Gastroesophageal sphincter (tissue), 4 donors: Measurements from ENCODE around the gene RGS5. TPM values are rescaled to one million over a fixed set of nuclear protein-coding genes. Genes with fewer than 3 reads are reported as not detected.
"Not testable (repeated sequence)": the region's sequence is repeated elsewhere in the genome, so short reads cannot be mapped to it uniquely, and the experiment has no call there.

Source experiments
- ATAC-seq: fragments of 150-250 bp; one replicate; pipeline ENCODE4 v1.9.1; 2016; ENCODE audit warnings: mild to moderate bottlenecking, moderate library complexity
- H3K27ac ChIP-seq, 4 donors: fragments of 200-600 bp; sonication (generic) in 3 of 4; 1 replicate in 3 of 4; 2 replicates in 1 of 4; pipeline ENCODE4 v1.5.1; 2016 to 2019
- H3K27me3 ChIP-seq: fragments of 200-600 bp; sonication (generic); one replicate; pipeline ENCODE4 v1.5.1; 2019
- H3K36me3 ChIP-seq, 2 donors: fragments of 200-600 bp; sonication (generic); one replicate each; pipeline ENCODE4 v1.5.1; 2019; ENCODE audit warnings: control low read depth in 1 of 2
- H3K4me1 ChIP-seq, 3 donors: fragments of 200-600 bp; sonication (generic); 1 replicate in 2 of 3; 2 replicates in 1 of 3; pipeline ENCODE4 v1.5.1; 2016 to 2019; ENCODE audit warnings: control low read depth in 2 of 3
- H3K4me3 ChIP-seq, 2 donors: fragments of 200-600 bp; sonication (generic); one replicate each; pipeline ENCODE4 v1.5.1; 2019; ENCODE audit warnings: mild to moderate bottlenecking in 1 of 2, moderate library complexity in 1 of 2
- H3K9me3 ChIP-seq, 3 donors: fragments of 200-600 bp; sonication (generic); one replicate each; pipeline ENCODE4 v1.5.1; 2017 to 2019; ENCODE audit warnings: control low read depth in 2 of 3
- EP300 ChIP-seq: sonication (generic); formaldehyde crosslinking; IDR thresholded peaks from one replicate; pipeline ENCODE4 v1.6.1; 2017; ENCODE audit warnings: antibody characterized with exemption, mild to moderate bottlenecking
- POLR2A ChIP-seq, 2 donors: fragments of 450-650 bp; IDR thresholded peaks; one replicate each; pipeline ENCODE4 v1.6.1; 2017; ENCODE audit warnings: antibody characterized with exemption in 2 of 2, mild to moderate bottlenecking in 2 of 2, moderate library complexity in 1 of 2
- POLR2AphosphoS5 ChIP-seq: sonication (generic); formaldehyde crosslinking; IDR thresholded peaks from one replicate; pipeline ENCODE4 v1.6.1; 2017; ENCODE audit warnings: antibody characterized with exemption
- WGBS, 2 donors: methylation state at CpG; one replicate each; pipeline ENCODE4 v1.1.5; 2018; ENCODE audit warnings: low coverage in 1 of 2; 5-methylcytosine and 5-hydroxymethylcytosine counted together
- total RNA-seq, 4 donors: library from RNA; depleted of rRNA; stranded (reverse); fragments of >200 nt; gene quantifications; one replicate each; pipeline ENCODE4 v1.1.0, GENCODE V29; 2016
- TF ChIP-seq, protein P1 (sequence below), 4 experiments: fragments of 200-600 bp in 2 of 4; fragments of 450-650 bp in 2 of 4; sonication (generic) in 1 of 4; IDR thresholded peaks; one replicate each; pipeline ENCODE4 v1.5.1; 2017 to 2019; ENCODE audit warnings: antibody characterized with exemption in 4 of 4, mild to moderate bottlenecking in 2 of 4, moderate library complexity in 2 of 4

Gene RGS5
- 100 to 1,000 TPM; 267 to 427 (median 386) TPM for total RNA-seq

DNA sequence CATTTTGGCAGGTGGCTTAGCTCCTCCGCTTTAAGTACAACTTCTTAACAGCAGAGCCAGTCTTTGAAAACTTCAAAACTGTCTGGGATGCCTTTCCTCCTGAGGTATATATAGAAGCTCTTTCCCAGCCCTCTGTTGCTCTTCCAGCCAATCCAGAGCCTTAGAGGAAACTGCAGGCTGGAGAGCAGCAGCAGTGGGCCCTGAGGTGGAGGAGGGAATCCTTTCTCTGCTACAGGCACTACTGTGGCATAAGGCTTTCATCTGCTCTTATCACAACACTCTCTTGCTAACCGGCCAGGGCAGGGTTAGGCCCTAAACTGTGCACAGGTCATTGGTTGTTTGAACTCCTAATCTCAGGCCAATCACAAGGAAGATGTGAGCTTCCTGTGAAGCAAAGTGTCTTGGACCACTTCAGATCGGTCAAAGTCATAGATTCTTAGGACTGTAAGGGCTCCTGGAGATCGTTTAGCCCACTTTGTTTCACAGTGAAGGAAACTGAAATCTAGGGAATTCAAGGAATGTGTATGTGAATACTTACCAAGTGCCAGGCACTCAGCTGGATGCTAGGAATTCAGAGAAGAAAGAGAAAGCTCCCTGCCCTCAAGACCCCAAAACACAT, at the start of gene RGS5:
RGS5 (minus strand) TSS at position 84 of the 619 bp plus-strand sequence; CDS start at position 3, 81 bp downstream.
- H3K27ac ChIP-seq: peak within 1 kb of the TSS; percentile 1 to 74 (median 49)

GRCh38 chr1:163250382-163250974, 47.8 kb upstream of the RGS5 start:
- WGBS, 2 donors: 39 to 65% methylated on average over 2 of the region's 2 CpGs
- H3K4me1 ChIP-seq: no peaks in the 10 kb centered on the region
- H3K27me3 ChIP-seq: no peaks in the 10 kb centered on the region
- no peak overlapping the region for H3K27ac ChIP-seq
- H3K9me3 ChIP-seq: no peaks in the 10 kb centered on the region
- no peak overlapping the region for H3K4me3 ChIP-seq
- ATAC-seq: no peak
- TF ChIP-seq POLR2AphosphoS5 (no peak), POLR2A (IDR thresholded peaks at IDR 0.05) (no peak), EP300 (no peak)
- TF ChIP-seq, protein P1, sequence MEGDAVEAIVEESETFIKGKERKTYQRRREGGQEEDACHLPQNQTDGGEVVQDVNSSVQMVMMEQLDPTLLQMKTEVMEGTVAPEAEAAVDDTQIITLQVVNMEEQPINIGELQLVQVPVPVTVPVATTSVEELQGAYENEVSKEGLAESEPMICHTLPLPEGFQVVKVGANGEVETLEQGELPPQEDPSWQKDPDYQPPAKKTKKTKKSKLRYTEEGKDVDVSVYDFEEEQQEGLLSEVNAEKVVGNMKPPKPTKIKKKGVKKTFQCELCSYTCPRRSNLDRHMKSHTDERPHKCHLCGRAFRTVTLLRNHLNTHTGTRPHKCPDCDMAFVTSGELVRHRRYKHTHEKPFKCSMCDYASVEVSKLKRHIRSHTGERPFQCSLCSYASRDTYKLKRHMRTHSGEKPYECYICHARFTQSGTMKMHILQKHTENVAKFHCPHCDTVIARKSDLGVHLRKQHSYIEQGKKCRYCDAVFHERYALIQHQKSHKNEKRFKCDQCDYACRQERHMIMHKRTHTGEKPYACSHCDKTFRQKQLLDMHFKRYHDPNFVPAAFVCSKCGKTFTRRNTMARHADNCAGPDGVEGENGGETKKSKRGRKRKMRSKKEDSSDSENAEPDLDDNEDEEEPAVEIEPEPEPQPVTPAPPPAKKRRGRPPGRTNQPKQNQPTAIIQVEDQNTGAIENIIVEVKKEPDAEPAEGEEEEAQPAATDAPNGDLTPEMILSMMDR (IDR thresholded peaks at IDR 0.05): no peak
- H3K36me3 ChIP-seq: no peaks in the 10 kb centered on the region

More for the DNA sequence above, at the start of gene RGS5:
- Histone ChIP-seq H3K36me3 (no peaks in the 10 kb centered on the region), H3K27me3 (no peaks in the 10 kb centered on the region), H3K4me1 (peaks cover 0 to 19% (median 0%) of the 10 kb centered on the region in 3 donors), H3K9me3 (no peaks in the 10 kb centered on the region), H3K4me3 (peak within 1 kb of the TSS; percentile 33 to 44)
- ATAC-seq: peak; percentile 78
- peak; percentile 53 for TF ChIP-seq POLR2AphosphoS5
- TF ChIP-seq POLR2A (IDR thresholded peaks at IDR 0.05): peak in 1 of 2 donors; percentile 16
- TF ChIP-seq, protein P1 (IDR thresholded peaks at IDR 0.05): no peak
- WGBS, 2 donors: 15 to 33% methylated on average over 1 to 2 of the region's 4 CpGs

- TF ChIP-seq POLR2AphosphoS5 (no peak), POLR2A (IDR thresholded peaks at IDR 0.05) (no peak), EP300 (no peak)
- TF ChIP-seq, protein P1 (IDR thresholded peaks at IDR 0.05): no peak
- no peaks in the 10 kb centered on the region for H3K27me3 ChIP-seq
- no peak overlapping the region for H3K4me3 ChIP-seq
- ATAC-seq: no peak
- H3K36me3 ChIP-seq: no peaks in the 10 kb centered on the region
- peaks cover 0 to 8% (median 0%) of the 10 kb centered on the region in 3 donors for H3K4me1 ChIP-seq
- no peaks in the 10 kb centered on the region for H3K9me3 ChIP-seq
- H3K27ac ChIP-seq: no peak overlapping the region
Measured at GRCh38 chr1:163248064-163248463, 45.3 kb upstream of the RGS5 start.

DNA sequence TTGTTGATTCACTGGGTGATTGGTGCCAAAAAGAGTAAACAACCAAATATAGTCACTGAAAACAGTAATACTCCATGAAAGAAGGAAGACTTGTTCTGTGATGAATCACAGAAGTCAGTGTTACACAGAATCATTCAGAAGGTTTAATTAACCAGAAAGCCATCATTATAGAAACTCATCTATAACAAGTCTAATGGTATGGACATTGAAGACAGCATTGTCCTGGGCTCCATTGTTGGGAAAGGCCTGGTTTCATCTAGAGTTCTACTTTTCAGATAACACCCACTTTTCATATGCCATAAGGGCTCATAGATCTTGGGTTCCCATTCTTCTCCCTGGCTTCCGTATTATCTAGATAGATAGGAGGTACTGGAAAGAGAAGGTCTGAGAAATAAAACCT, 41.9 kb upstream of the RGS5 start:
- H3K4me3 ChIP-seq, H3K36me3 ChIP-seq, H3K4me1 ChIP-seq, H3K9me3 ChIP-seq, H3K27me3 ChIP-seq, H3K27ac ChIP-seq, ATAC-seq: not testable (repeated sequence)
- 73 to 100% methylated on average over 1 of the region's 1 CpG for WGBS, 2 donors

DNA sequence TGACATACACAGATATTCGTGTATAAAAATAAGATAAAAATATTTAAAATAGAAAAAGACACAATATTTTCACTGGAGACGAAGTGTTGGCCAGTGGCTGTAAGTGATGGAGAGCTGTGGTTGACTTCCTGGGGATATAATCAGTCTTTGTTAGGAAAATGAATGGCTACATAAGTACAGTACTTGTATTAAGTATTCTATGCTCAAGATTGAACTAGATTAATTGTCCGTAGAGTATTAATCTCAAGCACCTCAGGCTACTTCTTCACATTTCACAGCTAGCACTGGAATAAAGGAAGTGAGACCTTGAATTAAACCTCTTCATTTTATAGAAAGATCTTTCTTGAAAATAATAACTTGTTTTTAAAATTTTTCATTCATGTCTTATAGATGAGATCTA, 39.0 kb upstream of the RGS5 start:
- no peak overlapping the region for H3K27ac ChIP-seq
- no peaks in the 10 kb centered on the region for H3K36me3 ChIP-seq
- TF ChIP-seq EP300 (no peak), POLR2AphosphoS5 (no peak), POLR2A (IDR thresholded peaks at IDR 0.05) (no peak)
- TF ChIP-seq, protein P1 (IDR thresholded peaks at IDR 0.05): no peak
- no peak overlapping the region for H3K4me3 ChIP-seq
- H3K27me3 ChIP-seq: no peaks in the 10 kb centered on the region
- H3K9me3 ChIP-seq: no peaks in the 10 kb centered on the region
- 17 to 69% methylated on average over 2 to 3 of the region's 3 CpGs for WGBS, 2 donors
- no peak for ATAC-seq
- peaks cover 0 to 8% (median 0%) of the 10 kb centered on the region in 3 donors for H3K4me1 ChIP-seq
